Type B pancreatic cell (in vitro differentiated cells): ENCODE measurements around the gene COL19A1. TPM values are rescaled to one million over a fixed set of nuclear protein-coding genes. Genes with fewer than 3 reads are reported as not detected.

Experiments
- DNase-seq: peaks from one replicate; pipeline ENCODE4 v3.0.0; 2021; ENCODE audit warnings: mixed read lengths; ENCODE audit not compliant: unreplicated experiment; ENCODE audit errors: extremely low spot score
- H3K27ac Mint-ChIP-seq: 2 replicates; pipeline ENCODE4 v1.8.0; 2021; ENCODE audit warnings: mild to moderate bottlenecking, mixed read lengths
- H3K27me3 Mint-ChIP-seq: 2 replicates; pipeline ENCODE4 v1.8.0; 2021; ENCODE audit warnings: mixed read lengths
- H3K36me3 Mint-ChIP-seq: 2 replicates; pipeline ENCODE4 v1.8.0; 2021; ENCODE audit warnings: mixed read lengths
- H3K4me1 Mint-ChIP-seq: one replicate; pipeline ENCODE4 v1.8.0; 2021; ENCODE audit warnings: mixed read lengths; ENCODE audit not compliant: unreplicated experiment
- H3K4me3 Mint-ChIP-seq: 2 replicates; pipeline ENCODE4 v1.8.0; 2021; ENCODE audit warnings: mild to moderate bottlenecking, mixed read lengths
- H3K9me3 Mint-ChIP-seq: 2 replicates; pipeline ENCODE4 v1.8.0; 2021; ENCODE audit warnings: mixed read lengths
- total RNA-seq: library from RNA; stranded (reverse); gene quantifications from 2 replicates; pipeline ENCODE4 v1.2.1, GENCODE V29; 2021; ENCODE audit warnings: low replicate concordance
- TF ChIP-seq, protein P1 (sequence below): fragments of 200-600 bp; sonication (generic); conservative IDR thresholded peaks from 2 replicates; pipeline ENCODE4 v1.5.0; 2021; ENCODE audit warnings: antibody characterized with exemption, mild to moderate bottlenecking

COL19A1 gene
- total RNA-seq, 1 donor from 2014 or later: 1.6 TPM

GRCh38 chr6:70175770-70176169 lies 309.4 kb downstream of the COL19A1 start:
- TF ChIP-seq, protein P1, sequence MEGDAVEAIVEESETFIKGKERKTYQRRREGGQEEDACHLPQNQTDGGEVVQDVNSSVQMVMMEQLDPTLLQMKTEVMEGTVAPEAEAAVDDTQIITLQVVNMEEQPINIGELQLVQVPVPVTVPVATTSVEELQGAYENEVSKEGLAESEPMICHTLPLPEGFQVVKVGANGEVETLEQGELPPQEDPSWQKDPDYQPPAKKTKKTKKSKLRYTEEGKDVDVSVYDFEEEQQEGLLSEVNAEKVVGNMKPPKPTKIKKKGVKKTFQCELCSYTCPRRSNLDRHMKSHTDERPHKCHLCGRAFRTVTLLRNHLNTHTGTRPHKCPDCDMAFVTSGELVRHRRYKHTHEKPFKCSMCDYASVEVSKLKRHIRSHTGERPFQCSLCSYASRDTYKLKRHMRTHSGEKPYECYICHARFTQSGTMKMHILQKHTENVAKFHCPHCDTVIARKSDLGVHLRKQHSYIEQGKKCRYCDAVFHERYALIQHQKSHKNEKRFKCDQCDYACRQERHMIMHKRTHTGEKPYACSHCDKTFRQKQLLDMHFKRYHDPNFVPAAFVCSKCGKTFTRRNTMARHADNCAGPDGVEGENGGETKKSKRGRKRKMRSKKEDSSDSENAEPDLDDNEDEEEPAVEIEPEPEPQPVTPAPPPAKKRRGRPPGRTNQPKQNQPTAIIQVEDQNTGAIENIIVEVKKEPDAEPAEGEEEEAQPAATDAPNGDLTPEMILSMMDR: no peak
- Mint-ChIP-seq H3K4me3 (no peak overlapping the region), H3K27me3 (peaks cover 8% of the 10 kb centered on the region), H3K27ac (no peak overlapping the region), H3K4me1 (no peaks in the 10 kb centered on the region), H3K36me3 (peaks cover 4% of the 10 kb centered on the region), H3K9me3 (peaks cover 7% of the 10 kb centered on the region)
- no peak for DNase-seq

GRCh38 chr6:70176842-70177550 lies 310.6 kb downstream of the COL19A1 start:
- H3K4me3 Mint-ChIP-seq: no peak overlapping the region
- TF ChIP-seq, protein P1: no peak
- H3K36me3 Mint-ChIP-seq: peaks cover 4% of the 10 kb centered on the region
- DNase-seq: no peak
- H3K27me3 Mint-ChIP-seq: peaks cover 5% of the 10 kb centered on the region
- H3K9me3 Mint-ChIP-seq: peaks cover 7% of the 10 kb centered on the region
- no peaks in the 10 kb centered on the region for H3K4me1 Mint-ChIP-seq
- H3K27ac Mint-ChIP-seq: no peak overlapping the region

DNA sequence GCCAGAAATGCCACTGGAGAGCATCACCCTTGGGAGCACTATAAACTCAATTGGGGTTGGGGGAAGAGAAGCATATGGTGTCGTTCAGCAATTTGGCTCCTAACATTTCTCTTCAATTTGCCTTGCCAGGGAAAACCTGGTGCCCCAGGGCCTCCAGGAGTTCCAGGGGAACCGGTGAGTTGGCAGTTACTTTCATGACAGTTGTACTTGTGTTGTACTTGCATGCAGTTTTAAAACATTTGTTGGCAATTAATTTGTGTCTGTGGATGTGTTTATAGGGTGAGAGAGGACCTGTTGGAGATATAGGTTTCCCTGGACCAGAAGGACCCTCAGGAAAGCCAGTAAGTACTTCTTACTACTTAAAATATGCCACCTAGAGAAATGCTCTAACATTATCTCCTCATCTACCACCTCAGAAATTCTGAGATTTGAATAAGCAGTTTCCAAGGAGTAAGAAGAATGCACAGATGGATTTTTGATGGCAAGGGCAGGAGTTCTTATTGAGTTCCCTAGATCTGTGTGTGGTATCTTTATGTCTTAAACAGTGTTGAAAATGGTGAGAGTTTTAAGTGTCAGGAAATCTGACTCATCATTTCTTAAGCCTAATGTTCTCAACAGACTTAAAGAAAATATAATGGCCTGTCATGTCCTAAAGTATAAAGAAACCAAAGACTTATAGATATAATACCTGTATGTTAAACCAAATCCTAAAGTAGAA lies 314.0 kb downstream of the COL19A1 start:
- Mint-ChIP-seq H3K4me3 (no peak overlapping the region), H3K27ac (no peak overlapping the region), H3K9me3 (no peaks in the 10 kb centered on the region), H3K27me3 (peaks cover 3% of the 10 kb centered on the region), H3K36me3 (no peaks in the 10 kb centered on the region), H3K4me1 (no peaks in the 10 kb centered on the region)
- no peak for DNase-seq
- TF ChIP-seq, protein P1: no peak

DNA sequence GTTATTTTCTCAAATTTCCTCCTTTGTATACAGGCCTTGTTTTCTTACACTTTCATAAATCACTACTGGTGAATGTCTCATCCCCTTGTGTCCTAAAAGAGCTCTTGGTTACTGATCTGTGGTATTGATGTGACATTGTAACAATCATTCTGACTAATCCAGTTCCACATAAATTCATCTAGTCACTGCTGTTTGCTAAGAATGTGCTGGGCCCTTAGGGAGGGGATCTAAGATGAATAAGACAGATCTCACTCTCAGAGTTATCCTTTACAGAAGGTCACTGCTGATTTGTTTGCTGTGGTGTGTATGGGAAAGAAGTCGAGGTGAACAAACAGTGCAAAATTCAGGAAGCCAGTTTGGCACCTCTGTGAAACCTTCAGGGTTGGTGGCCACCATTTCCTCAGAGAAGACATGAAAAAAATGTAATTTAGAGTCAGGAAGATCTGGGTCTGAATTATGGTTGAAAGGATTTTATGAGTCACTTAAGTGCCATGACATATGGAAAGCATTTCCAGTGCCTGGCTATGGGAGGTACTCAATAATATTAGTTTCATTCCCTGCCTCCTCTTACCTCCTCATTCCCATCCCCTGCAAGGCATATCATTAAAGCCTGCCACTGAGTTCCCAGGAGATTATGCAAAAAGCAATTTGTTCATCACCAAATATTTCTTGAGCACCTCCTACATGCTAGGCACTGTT lies 314.7 kb downstream of the COL19A1 start:
- Mint-ChIP-seq H3K4me3 (peak overlapping the region; percentile 52), H3K36me3 (no peaks in the 10 kb centered on the region), H3K9me3 (no peaks in the 10 kb centered on the region), H3K27ac (no peak overlapping the region), H3K4me1 (no peaks in the 10 kb centered on the region), H3K27me3 (peaks cover 3% of the 10 kb centered on the region)
- no peak for DNase-seq
- TF ChIP-seq, protein P1: no peak

- no peaks in the 10 kb centered on the region for H3K9me3 Mint-ChIP-seq
- H3K27me3 Mint-ChIP-seq: no peaks in the 10 kb centered on the region
- no peaks in the 10 kb centered on the region for H3K4me1 Mint-ChIP-seq
- H3K4me3 Mint-ChIP-seq: no peak overlapping the region
- no peak for DNase-seq
- H3K27ac Mint-ChIP-seq: peak overlapping the region; percentile 12
- H3K36me3 Mint-ChIP-seq: no peaks in the 10 kb centered on the region
- TF ChIP-seq, protein P1: no peak
Measured at GRCh38 chr6:70183538-70183937, 317.2 kb downstream of the COL19A1 start.
